ENCODE measurements around the gene FKBP1A.

FKBP1A gene

DNA sequence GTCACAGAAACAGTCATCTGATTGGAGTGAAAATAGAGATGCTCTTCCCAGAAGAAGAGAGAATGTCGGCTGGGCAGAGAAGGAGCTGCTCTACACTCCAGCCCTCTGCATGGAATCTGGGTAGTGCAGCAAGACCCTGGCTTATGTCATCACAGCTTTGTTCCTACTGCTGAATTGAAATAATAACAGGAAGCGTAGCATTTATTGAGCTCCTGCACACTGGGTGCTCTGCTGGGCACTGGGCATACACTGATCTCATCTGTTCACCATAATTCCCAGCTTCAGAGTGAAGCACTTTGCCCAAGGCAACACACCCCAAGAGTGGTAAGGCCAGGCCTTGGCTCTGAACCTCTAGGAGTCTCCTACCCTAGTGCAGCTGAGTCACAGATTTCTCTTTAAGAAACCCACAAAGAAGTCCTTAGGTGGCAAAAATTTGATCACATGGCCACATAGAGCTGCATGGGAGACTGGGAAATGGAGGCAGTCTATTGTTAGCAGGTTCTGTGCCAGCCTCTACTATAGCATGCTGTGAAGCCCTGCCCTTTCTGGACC is 60.0 kb downstream of the FKBP1A start:
- no peak for DNase-seq (ENCODE audit: low read depth in 2 of 2)

DNA sequence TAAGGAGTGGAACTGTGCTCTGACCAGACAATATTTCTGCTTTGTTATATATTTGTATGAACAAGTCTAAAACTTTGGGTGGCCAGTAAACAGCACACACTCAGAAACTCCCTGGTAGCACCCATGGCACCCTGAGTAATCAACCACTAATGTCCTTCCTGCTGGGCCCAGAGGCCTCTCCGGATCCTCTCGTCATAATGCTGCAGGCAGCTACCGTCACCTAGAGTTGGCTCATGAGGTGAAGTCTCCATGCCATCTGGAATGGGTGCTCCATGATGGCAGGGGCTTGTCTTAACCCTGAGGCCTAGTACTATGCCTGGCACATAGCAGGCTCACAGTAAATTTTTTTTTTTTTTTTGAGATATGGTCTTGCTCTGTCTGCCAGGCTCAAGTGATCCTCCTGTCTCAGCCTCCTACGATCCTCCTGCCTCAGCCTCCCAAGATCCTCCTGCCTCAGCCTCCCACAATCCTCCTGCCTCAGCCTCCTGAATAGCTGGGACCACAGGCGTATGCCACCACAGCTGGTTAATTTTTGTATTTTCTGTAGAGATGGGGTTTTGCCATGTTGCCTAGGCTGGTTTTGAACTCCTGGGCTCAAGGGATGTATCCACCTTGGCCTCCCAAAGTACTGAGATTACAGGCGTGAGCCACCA is 60.9 kb downstream of the FKBP1A start:
- DNase-seq (ENCODE audit: low read depth in 2 of 2): no peak

DNA sequence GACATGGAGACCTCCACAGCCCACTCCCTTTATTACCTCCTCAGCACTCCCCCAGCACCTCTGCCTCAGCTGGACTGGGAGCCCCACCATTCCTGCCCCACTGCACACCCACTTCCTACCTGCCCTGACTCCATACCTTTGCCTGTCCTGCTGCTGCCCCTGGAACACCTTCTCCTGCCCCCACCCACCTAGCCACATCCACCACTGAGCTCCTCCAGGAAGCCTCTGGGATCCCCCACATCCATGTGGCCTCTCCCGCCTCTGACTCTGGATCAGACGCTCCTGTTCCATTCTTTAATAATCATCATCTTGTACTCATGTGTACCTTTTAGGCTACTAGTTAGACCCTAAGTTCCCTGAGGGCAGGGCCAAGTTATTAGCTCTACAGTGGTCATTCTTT is 61.8 kb downstream of the FKBP1A start:
- no peak for DNase-seq (ENCODE audit: low read depth in 2 of 2)

DNA sequence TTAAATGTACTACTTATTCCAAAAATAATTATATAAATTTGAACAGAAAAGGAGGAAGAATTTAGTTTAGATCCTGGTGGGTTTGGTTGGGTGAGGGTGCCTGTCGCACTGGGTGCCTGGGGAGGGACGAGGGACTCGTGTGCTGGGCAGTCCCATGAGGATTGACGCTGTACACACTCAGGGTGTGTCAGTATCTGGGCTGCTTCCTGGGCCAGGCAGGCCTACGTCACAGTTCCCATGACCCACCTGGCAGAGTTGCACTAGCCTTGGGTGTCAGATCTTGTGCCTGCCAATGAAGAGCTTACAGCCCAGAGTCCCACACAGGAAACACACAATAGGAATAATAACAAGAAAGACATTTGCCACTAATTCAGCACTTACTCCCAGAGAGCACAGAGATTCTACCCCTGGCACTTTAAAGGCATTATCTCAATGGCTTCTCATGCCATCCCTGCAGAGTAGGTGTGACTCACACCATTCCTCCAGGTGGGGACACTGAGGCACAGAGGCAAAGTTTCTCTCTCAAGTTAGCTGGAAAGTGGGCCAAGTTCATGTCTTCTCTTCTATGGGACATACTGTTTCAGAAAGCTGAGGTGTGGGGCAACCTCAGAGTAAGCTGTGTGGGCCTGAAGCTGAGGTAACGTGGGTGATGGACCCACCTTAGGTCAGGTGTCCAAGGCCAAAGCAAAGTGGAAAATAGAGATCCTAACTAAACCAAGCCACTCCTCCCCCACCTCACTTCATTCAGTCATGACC is 62.6 kb downstream of the FKBP1A start:
- no peak for DNase-seq (ENCODE audit: low read depth in 2 of 2)

DNA sequence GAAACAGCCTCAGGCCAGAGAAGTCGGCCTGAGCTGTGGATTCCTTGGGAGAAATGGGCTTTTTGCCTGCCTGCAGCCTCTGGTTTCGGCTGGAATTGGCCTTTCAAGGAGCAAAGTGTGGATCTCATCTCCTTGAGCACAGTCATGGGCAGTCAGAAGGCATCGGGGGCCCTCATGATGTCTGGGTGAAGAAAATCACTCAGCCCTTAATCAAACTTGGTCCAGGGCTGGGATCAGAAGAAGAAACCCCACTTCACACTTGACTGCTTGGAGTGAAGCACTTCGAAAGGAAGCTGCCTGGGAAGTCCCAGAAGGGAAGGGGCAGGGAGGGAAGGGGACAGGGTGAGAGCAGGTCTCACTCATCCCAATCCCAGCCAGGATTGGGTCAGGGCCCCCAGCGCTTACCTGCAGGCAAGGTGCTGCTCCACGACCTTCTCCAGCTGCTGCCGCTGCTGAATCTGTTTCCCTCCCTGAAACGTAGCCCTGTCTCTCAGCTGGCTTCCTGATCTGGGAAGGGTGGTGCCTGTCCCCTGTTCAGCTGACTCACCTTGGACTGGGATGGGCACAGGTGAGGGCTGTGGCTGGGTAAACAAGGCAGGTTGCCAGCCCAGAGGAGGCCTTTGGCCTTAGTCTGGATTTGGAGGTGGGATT is 64.0 kb downstream of the FKBP1A start, which contains the start of gene SDCBP2:
TSS of gene SDCBP2 (minus strand) at position 460 of the 651 bp plus-strand sequence. CDS start 8,723 bp downstream, outside the sequence.
- no peak for DNase-seq (ENCODE audit: low read depth in 2 of 2)

DNA sequence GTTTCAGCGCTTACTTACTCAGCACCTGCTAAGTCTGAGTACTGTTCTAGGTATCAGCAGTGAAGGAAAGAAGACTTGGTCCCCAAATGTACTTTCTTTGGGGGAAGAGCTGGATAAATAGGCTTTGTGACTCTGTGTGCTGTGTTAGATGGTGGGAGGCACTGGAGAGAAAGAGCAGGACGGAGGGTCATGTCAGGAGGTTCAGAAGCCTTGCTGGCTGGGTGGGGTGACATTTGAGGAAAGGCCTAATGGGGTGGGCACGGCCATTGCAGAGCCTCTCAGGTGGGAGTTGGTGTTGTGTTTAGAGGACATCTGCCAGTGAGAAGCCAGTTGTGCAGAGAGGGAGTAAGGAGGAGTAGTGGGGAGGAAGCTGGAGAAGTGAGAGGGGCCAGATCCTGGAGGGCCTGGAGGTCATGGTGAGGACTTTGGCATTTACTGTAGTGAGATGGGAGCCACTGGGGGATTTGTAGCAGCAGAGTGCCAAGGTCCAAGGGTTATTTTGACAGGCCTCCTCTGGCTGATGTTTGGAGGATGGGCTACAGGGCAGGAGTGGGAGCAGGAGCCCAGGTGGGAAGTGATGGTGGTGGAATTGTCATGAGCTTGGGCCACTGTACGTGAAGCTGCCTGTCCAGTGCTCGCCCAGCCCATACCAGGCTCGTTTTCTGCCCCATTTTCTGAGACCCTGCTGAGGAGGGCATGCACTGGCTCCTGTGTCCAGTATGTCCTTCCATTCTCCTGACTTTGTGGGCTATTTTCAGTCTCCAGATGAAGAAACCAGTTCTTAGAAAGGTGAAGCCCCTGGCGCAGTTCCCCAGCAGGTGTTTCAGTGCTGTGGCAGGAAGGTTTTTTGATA is 64.8 kb downstream of the FKBP1A start:
- DNase-seq (ENCODE audit: low read depth in 2 of 2): no peak

DNA sequence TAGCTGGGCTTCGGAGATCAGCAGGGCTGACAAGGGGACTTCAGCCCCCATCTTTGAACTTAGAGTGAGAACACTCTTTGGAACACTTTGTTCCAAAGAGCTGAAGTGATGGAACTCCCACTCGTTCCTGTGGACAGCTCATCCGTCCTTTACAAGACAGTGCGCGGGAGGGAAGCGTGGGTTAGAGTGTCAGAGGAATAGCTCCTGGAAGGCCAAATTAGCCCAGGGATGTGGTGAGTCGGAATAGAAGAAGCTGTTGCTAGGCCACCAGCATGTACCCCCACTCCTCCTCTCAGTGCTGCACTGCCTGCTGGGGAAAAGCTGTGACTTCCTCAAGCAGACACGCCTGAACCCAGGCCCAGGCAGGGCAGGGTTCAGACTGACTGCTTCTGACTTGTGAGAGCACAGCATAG is 65.6 kb downstream of the FKBP1A start:
- no peak for DNase-seq (ENCODE audit: low read depth in 2 of 2)

DNA sequence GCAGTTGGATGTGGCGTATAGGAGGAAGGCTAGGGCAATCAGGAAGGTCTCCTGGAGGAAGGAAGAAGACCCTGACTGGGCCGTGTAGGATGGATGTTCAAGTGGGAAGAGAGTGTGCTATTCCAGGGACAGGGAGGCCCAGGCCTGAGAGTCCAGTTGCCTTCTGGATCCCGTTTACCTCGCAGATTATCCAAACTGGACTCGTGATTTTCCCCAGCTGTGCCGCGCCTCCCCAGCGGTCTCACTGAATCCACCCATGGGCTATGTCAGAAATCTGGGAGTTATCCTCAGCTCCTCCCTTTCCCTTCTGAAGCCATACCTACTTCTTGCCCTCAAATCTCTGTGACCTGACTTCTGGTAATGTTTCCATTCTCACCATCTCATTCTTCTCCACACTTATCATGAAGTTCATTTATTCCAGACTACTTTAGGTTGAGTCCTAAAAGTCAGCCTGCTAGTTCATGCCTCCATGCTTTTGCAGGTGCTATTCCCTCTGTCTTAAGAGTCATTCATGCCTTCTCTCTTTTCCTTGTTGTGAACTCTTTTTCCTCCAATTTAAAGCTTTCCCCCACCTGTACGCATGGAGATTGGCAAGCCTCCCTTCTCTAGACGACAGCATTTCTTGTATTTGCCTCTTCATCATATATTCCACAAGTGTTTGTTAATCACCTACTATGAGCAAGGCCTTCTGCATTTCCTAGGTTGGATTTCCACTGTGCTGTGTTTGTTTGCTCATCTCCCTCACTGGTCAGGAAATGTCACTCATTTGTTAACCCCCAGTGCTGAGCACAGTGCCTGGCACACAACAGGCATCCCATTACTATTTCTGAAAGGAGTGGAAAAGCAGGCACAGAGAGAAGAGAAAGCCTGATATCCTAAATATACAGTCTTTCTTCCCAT is 66.6 kb downstream of the FKBP1A start:
- no peak for DNase-seq (ENCODE audit: low read depth in 2 of 2)

DNA sequence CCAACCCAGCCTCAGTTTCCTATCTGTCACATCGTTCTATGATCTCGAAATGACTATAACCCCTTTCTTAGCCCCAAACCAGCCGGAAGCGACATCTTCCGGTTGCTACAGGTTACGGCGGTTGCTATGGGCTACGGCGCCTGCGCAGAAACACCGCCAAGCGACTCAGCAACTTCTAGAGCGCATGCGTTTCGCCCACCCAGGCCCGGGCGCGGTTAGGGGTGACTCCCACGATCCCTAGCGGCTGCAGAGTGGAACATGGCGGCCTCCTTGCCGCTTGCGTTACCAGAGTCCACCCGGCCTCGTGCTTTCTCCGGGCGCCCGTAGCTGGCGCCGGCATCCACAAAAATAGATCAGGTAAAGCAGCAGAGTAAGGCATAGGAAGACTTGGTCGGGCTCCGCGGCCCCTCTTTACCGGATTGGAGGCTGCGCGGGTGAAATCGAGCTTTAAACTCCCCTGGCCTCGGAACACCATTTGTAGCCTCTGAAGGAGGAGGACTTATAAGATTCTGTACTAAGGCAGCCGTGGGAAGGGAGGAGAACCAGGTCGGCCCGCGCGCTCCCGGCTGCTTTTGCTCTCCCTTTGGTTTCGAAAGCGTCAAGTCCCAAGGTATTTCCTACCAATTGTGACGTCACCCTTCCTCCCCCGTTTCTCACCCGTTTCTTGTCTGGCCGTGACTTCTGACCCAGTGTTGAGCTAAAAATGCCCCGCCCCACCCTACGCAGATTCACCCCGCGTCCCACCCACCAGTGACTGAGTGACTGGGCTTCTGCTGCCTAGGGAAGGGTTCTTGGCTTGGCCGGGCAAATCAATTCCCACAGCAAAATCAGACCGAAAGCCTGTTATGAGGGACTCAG is 67.5 kb downstream of the FKBP1A start:
- peak; percentile 99 to 100 for DNase-seq (ENCODE audit: low read depth in 2 of 2)

DNA sequence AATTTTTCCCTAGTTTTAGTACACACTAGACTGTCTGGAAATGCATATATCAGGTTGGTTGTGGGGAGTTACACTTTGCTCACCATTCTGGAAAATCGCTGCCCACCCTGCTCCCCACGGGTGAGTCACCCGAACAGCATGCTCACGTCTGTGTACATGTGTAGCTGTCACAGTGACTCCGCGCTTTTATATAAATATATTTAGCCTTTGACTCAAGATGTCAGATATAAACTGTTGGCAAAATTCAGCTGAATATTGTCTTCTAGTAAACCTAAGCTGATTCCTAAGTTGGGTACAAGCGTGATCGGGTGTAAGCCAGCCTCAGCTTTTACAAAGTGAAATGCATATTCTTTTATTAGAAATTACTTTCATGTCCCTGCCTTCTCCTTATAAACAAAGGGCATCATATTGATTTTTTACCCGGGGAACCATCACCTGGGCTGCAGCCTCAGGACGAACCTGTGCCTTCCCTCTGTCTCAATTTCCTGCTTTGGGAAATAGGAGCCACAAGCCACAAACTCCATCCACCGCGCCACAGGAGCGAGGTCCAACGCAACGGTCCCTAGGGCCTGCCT is 68.2 kb downstream of the FKBP1A start:
- peak in 1 of 2 donors; percentile 18 for DNase-seq (ENCODE audit: low read depth in 2 of 2)

DNA sequence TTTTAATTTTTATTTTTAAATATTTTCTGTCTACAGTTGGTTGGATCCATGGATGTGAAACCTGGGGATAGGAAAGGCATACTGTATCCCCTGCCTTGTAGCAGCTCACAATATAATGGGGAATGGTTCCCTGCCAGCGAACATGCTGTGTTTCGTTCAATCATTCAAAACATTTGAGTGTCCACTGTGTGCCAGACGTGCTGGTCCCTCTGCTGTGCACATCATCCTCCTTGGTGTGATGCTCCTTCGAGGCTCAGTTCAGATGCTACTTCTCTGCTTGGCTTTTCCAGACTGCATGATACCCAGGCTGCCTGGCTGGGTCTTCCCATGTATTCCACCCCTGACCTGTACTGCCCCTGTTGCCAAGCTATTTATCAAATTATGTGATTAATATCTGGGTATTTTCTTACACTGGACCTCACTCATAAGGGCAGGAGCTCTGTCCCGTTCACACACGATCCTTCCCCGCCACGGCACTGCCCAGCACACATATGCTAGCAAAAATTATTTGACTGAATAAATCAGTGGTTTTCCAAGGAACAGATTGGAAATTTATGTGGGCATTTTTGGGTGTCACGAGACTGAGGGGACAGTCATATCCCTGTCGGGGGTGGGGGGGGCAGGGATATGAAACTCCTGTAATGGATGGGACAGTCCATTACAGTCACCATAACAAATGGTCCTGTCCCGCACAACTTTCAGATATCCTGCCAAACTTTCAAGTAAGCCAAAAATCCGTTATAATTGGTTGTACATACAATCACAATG is 68.8 kb downstream of the FKBP1A start:
- no peak for DNase-seq (ENCODE audit: low read depth in 2 of 2)

DNA sequence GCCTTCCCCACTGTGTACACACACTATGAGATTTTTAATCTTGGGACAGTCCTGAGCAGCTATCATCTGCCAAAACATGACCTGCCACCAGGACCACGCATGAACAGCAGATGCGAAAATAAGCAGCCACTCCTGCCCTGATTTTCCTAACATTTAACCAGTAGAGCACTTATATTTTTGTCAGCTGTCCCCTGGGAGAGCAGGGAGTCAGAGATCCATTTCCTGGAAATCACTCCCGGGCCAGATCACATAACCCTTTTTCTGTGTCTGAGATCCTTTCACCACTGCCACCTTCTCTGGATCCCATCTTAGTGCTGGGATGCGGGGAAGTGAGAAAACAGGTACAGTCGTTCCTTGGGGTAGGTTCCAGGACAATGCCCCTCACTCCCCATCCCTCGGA is 69.6 kb downstream of the FKBP1A start:
- no peak for DNase-seq (ENCODE audit: low read depth in 2 of 2)

DNA sequence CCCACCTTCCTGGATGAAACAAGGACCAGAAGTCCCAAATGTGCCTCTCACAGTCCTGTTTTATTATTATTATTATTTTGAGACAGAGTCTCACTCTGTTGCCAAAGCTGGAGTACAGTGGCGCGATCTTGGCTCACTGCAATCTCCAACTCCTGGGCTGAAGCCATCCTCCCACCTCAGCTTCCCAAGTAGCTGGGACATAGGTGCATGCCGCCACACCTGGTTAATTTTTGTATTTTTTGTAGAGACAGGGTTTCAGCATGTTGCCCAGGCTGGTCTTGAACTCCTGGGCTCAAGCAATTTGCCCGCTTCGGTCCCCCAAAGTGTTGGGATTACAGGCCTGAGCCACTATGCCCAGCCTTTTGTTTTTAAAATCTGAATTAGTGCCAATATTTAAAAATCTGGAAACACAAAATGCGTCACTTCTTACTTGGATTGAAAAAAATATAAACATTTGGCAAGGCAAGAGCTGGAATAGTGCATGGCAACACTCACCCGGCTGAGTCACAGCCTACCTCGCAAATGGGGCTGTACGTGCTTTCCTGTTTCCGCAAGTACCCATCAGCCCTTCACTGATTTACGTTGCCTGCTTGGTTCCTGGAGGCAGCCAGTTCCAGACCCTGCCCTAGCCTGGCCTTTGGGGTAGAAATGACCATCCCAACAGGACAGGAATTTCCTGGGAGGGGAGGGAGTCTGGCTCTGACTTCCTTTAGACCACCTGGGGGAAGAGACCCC is 70.2 kb downstream of the FKBP1A start:
- no peak for DNase-seq (ENCODE audit: low read depth in 2 of 2)

DNA sequence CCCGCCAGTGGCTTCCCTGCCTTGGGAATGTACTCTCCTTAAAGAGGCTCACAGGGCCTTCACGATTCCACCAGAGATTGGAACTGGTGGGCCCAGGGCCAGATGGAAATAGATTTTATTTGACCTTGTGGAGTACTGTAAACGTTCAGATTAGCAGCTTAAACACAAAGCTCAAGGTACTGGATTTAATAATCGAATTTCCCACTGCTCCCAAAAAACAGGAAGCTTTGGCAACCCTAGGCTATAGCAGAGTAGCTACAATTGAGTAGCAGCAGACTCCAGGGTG is 71.3 kb downstream of the FKBP1A start:
- no peak for DNase-seq (ENCODE audit: low read depth in 2 of 2)

DNA sequence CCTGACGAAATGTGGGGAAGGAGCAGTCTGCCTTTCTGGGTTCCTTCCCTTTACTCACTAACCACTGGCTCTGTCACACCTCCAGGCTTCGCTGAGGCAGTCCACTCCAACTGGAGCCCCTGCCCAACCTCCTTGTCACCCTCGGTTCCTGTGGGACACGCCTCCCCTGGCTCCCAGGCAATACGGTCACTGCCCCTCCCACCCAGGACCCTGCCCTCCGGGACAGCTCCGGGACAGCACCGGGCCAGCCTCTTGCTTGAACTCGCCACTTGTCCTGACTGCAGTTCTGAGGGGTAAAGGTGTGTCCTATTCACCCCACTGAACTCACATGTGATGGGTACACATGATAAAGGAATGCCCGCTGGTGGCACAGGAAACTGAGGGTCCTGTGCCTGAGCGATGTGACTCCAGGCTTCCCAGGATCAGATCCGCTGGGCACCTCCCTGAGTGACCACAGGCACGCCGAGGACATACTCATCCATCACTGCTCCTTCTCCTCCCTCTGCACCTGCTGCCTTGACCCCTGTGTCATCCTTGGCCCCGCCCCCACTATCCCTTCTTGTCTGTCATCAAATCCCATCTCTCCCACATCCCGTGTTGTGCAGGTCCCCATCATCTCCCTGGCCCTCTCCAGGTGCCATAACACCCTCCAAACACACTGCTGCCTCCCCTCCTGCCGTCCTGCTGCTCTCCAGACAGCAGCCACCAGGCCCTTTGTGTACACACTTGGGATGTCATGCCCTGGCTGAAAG is 71.8 kb downstream of the FKBP1A start:
- DNase-seq (ENCODE audit: low read depth in 2 of 2): no peak

DNA sequence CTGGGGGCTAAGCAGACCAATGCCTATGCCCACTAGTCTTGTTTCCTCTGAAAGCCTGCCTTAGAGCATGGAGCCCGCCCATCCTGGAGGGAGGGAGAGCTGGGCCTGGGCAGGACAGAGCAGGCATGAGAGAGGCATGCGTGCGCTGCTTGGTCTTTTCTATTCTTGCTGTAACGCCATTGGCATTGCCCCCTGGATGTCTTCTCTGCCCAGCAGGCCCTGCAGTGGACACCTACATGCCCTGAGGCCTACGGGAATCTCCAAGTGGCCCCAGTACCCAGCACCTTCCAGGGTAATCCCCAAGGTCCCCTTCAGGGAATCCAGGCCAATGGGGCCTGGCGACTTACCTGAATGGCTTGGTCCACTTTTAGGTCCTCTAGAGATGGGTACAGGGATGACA is 72.8 kb downstream of the FKBP1A start:
- DNase-seq (ENCODE audit: low read depth in 2 of 2): no peak

DNA sequence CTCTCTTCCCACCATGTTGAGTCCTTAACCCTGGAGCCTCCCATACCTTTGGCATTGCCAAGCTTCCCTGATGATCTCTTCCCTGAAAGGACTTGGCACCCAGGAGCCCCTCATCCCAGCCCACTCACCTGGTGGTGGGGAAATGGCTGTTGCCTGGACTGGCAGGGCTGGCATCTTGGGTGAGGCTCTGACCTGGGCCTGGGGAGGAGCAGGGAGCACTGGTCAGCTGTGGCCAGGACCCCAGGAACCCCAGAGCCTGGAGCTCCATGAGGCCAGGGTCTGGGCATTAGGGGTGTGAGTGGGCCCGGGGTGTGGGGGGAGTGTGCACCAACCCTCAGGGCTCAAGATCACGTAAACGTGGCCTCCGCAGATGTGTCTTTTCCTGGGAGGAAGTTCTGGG is 73.4 kb downstream of the FKBP1A start:
- DNase-seq (ENCODE audit: low read depth in 2 of 2): no peak

All from stimulated activated CD8-positive, alpha-beta memory T cell treated with anti-CD3 and anti-CD28 coated beads, Interleukin-2, amount 100 ng/mL, for 1 hour (primary cell).